GM23338 (cell line): ENCODE results near the gene FAM222A. TPM values are rescaled to one million over a fixed set of nuclear protein-coding genes. Genes with fewer than 3 reads are reported as not detected.

ENCODE experiments used
- CREB1 ChIP-seq: fragments of 250-450 bp; sonication (Bioruptor Pico); IDR thresholded peaks from 2 replicates; pipeline ENCODE4 v1.5.0; 2020; ENCODE audit warnings: low read depth, mild to moderate bottlenecking, moderate library complexity
- CTCF ChIP-seq, 2 experiments: fragments of 200-600 bp in 1 of 2; sonication (generic) in 1 of 2; conservative IDR thresholded peaks; 2 replicates each; pipeline versions ENCODE4 v1.5.1 to v1.6.1; 2016 to 2017; ENCODE audit warnings: antibody characterized with exemption in 2 of 2, low read depth in 2 of 2, mild to moderate bottlenecking in 2 of 2, moderate library complexity in 1 of 2
- ETS1 ChIP-seq: IDR thresholded peaks from 2 replicates; pipeline ENCODE4 v1.6.1; 2016; ENCODE audit warnings: antibody characterized with exemption
- EZH2phosphoT487 ChIP-seq: fragments of 200-600 bp; sonication (generic); IDR thresholded peaks from one replicate; pipeline ENCODE4 v1.8.1; 2018; ENCODE audit warnings: antibody characterized with exemption; ENCODE audit not compliant: unreplicated experiment
- JUNB ChIP-seq: IDR thresholded peaks from one replicate; pipeline ENCODE4 v1.6.1; 2016; ENCODE audit warnings: antibody characterized with exemption; ENCODE audit not compliant: unreplicated experiment
- NANOG ChIP-seq: IDR thresholded peaks from 2 replicates; pipeline ENCODE4 v1.6.1; 2016; ENCODE audit warnings: antibody characterized with exemption, borderline replicate concordance
- POLR2AphosphoS5 ChIP-seq: IDR thresholded peaks from 2 replicates; pipeline ENCODE4 v1.6.1; 2016; ENCODE audit warnings: antibody characterized with exemption, low read depth
- STAT1 ChIP-seq: IDR thresholded peaks from one replicate; pipeline ENCODE4 v1.6.1; 2016; ENCODE audit warnings: antibody characterized with exemption; ENCODE audit not compliant: unreplicated experiment
- ZNF114 ChIP-seq: fragments of 250-450 bp; sonication (Bioruptor Pico); IDR thresholded peaks from 2 replicates; pipeline ENCODE4 v1.5.0; 2020; ENCODE audit warnings: mild to moderate bottlenecking, moderate library complexity
- ZNF331 ChIP-seq: fragments of 250-450 bp; sonication (Bioruptor Pico); IDR thresholded peaks from 2 replicates; pipeline ENCODE4 v1.5.0; 2020; ENCODE audit warnings: low read depth, mild to moderate bottlenecking, moderate library complexity
- ZNF462 ChIP-seq: fragments of 250-450 bp; sonication (Bioruptor Pico); IDR thresholded peaks from 2 replicates; pipeline ENCODE4 v1.5.0; 2020; ENCODE audit warnings: mild to moderate bottlenecking, moderate library complexity
- polyA plus RNA-seq: library from polyadenylated mRNA; unstranded; fragments of >200 nt; fragmentation: Nextera tagmentation; extraction: Ambion mirVana; gene quantifications from 2 replicates; pipeline ENCODE4 v1.2.1, GENCODE V29; 2016
- total RNA-seq: library from RNA; depleted of rRNA; stranded (reverse); fragments of >200 nt; shearing (Covaris generic); gene quantifications from 2 replicates; pipeline ENCODE4 v1.2.3, GENCODE V29; 2014; rRNA removed

Gene FAM222A
- total and polyA plus RNA-seq, 2 experiments from 2014 or later = 0.78 to 2.1 TPM

- TF ChIP-seq ZNF462 (CRISPR knock-in tag) (no peak), JUNB (no peak), ETS1 (no peak), CTCF (conservative IDR thresholded peaks at IDR 0.05; ENCODE audit: low read depth in 2 of 2) (no peak), ZNF331 (CRISPR knock-in tag) (no peak), CREB1 (CRISPR knock-in tag) (no peak), ZNF114 (CRISPR knock-in tag) (no peak), NANOG (no peak), STAT1 (no peak), EZH2phosphoT487 (no peak), POLR2AphosphoS5 (no peak)
Observed at GRCh38 chr12:109818905-109819500, 105.4 kb downstream of the FAM222A start (continued).

Other genes starting within 250 kb of the FAM222A start
- 45.2 and 56.2 TPM in 2 replicates for gene KCTD10, start 236.5 kb upstream of the FAM222A start, total RNA-seq
- 15.8 and 16.8 TPM in 2 replicates for gene KCTD10, start 236.5 kb upstream of the FAM222A start, polyA plus RNA-seq
- gene UBE3B, start 236.2 kb upstream of the FAM222A start, total RNA-seq = 20.7 and 20.8 TPM in 2 replicates
- 20.8 and 26.8 TPM in 2 replicates for gene UBE3B, start 236.2 kb upstream of the FAM222A start, polyA plus RNA-seq
- gene MMAB, start 140.3 kb upstream of the FAM222A start, total RNA-seq = 24.7 and 41.6 TPM in 2 replicates
- gene MMAB, start 140.3 kb upstream of the FAM222A start, polyA plus RNA-seq = 36.7 and 38.5 TPM in 2 replicates
- 29.0 and 40.1 TPM in 2 replicates for gene MVK, start 140.0 kb upstream of the FAM222A start, total RNA-seq
- 16.7 and 18.5 TPM in 2 replicates for gene MVK, start 140.0 kb upstream of the FAM222A start, polyA plus RNA-seq
- 1.0 and 1.1 TPM in 2 replicates for gene TRPV4, start 119.6 kb downstream of the FAM222A start, total RNA-seq
- gene TRPV4, start 119.6 kb downstream of the FAM222A start, polyA plus RNA-seq = 0.50 and 0.66 TPM in 2 replicates
- gene GLTP, start 166.7 kb downstream of the FAM222A start, total RNA-seq = 24.4 and 30.2 TPM in 2 replicates
- 26.5 and 28.0 TPM in 2 replicates for gene GLTP, start 166.7 kb downstream of the FAM222A start, polyA plus RNA-seq
- 2.4 and 3.1 TPM in 2 replicates for gene TCHP, start 186.4 kb downstream of the FAM222A start, total RNA-seq
- gene TCHP, start 186.4 kb downstream of the FAM222A start, polyA plus RNA-seq = 6.2 and 7.4 TPM in 2 replicates